Measurements from ENCODE around the gene CEP164.
"Not testable (repeated sequence)": the region's sequence is repeated elsewhere in the genome, so short reads cannot be mapped to it uniquely, and the experiment has no call there.

- TF ChIP-seq, protein P1, sequence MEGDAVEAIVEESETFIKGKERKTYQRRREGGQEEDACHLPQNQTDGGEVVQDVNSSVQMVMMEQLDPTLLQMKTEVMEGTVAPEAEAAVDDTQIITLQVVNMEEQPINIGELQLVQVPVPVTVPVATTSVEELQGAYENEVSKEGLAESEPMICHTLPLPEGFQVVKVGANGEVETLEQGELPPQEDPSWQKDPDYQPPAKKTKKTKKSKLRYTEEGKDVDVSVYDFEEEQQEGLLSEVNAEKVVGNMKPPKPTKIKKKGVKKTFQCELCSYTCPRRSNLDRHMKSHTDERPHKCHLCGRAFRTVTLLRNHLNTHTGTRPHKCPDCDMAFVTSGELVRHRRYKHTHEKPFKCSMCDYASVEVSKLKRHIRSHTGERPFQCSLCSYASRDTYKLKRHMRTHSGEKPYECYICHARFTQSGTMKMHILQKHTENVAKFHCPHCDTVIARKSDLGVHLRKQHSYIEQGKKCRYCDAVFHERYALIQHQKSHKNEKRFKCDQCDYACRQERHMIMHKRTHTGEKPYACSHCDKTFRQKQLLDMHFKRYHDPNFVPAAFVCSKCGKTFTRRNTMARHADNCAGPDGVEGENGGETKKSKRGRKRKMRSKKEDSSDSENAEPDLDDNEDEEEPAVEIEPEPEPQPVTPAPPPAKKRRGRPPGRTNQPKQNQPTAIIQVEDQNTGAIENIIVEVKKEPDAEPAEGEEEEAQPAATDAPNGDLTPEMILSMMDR (IDR thresholded peaks at IDR 0.05; ENCODE audit: insufficient read depth, low read depth, low read length), result not testable (repeated sequence)
- TF ChIP-seq EZH2 (IDR thresholded peaks at IDR 0.05; ENCODE audit: insufficient read depth, low read length), result not testable (repeated sequence)
These were observed 129.0 kb downstream of the CEP164 start for GRCh38 chr11:117456721-117457029.

All from astrocyte (in vitro differentiated cells and primary cell).